Measurements from ENCODE around the gene CCNB2.

The CCNB2 gene

GRCh38 chr15:59147666-59148065 is 42.7 kb downstream of the CCNB2 start:
- no peak overlapping the region for H3K4me3 ChIP-seq (ENCODE audit: low read length)
- DNase-seq (ENCODE audit: low read depth) = no peak
- no peak for TF ChIP-seq CTCF (conservative IDR thresholded peaks at IDR 0.05; ENCODE audit: low read depth, low read length)

GRCh38 chr15:59148153-59148833 is 43.3 kb downstream of the CCNB2 start:
- no peak for DNase-seq (ENCODE audit: low read depth)
- H3K4me3 ChIP-seq (ENCODE audit: low read length) = no peak overlapping the region
- no peak for TF ChIP-seq CTCF (conservative IDR thresholded peaks at IDR 0.05; ENCODE audit: low read depth, low read length)

- DNase-seq (ENCODE audit: low read depth) = no peak
- TF ChIP-seq CTCF (conservative IDR thresholded peaks at IDR 0.05; ENCODE audit: low read depth, low read length) = no peak
- no peak overlapping the region for H3K4me3 ChIP-seq (ENCODE audit: low read length)
These were observed 45.2 kb downstream of the CCNB2 start for GRCh38 chr15:59150185-59150584.

- no peak for TF ChIP-seq CTCF (conservative IDR thresholded peaks at IDR 0.05; ENCODE audit: low read depth, low read length)
These were observed 47.9 kb downstream of the CCNB2 start for GRCh38 chr15:59152694-59153450.

GRCh38 chr15:59153466-59153865 is 48.5 kb downstream of the CCNB2 start:
- no peak for TF ChIP-seq CTCF (conservative IDR thresholded peaks at IDR 0.05; ENCODE audit: low read depth, low read length)
- no peak for DNase-seq (ENCODE audit: low read depth)
- no peak overlapping the region for H3K4me3 ChIP-seq (ENCODE audit: low read length)

More at GRCh38 chr15:59152694-59153450, 47.9 kb downstream of the CCNB2 start:
- H3K4me3 ChIP-seq (ENCODE audit: low read length) = no peak overlapping the region
- DNase-seq (ENCODE audit: low read depth) = no peak

- TF ChIP-seq CTCF (conservative IDR thresholded peaks at IDR 0.05; ENCODE audit: low read depth, low read length) = no peak
- DNase-seq (ENCODE audit: low read depth) = no peak
- no peak overlapping the region for H3K4me3 ChIP-seq (ENCODE audit: low read length)
These were observed 49.3 kb downstream of the CCNB2 start for GRCh38 chr15:59154243-59154642.

GRCh38 chr15:59155431-59155830 is 50.5 kb downstream of the CCNB2 start:
- DNase-seq (ENCODE audit: low read depth) = no peak
- H3K4me3 ChIP-seq (ENCODE audit: low read length) = no peak overlapping the region
- TF ChIP-seq CTCF (conservative IDR thresholded peaks at IDR 0.05; ENCODE audit: low read depth, low read length) = no peak

All from retinal pigment epithelial cell (primary cell).